HG02763 (cell line): ENCODE results near the gene SLC13A3.

Experiments
- ATAC-seq: cut with Tn5 transposase; IDR thresholded peaks from one replicate; pipeline ENCODE4 v1.9.1; 2021; ENCODE audit warnings: mild to moderate bottlenecking, moderate library complexity; ENCODE audit not compliant: unreplicated experiment

SLC13A3 gene

DNA sequence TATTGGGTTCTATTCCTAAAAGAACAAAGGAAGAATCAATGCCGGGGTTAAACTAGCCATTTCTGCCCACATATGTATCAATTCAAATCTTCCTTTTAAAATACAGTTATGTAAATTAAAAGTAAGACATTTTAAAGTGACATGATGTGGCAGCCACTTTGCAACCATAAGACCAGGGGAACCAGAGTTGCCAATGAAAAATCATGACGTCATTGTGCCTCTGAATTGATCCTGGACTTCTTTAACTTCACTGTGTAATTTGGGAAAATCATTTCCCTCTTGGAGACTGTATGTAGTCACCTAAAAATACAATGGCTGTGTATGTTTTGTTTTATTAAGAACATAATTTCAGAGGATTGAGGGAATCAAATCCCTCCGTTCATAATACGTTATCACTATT is 42.2 kb downstream of the SLC13A3 start:
- ATAC-seq = no peak

DNA sequence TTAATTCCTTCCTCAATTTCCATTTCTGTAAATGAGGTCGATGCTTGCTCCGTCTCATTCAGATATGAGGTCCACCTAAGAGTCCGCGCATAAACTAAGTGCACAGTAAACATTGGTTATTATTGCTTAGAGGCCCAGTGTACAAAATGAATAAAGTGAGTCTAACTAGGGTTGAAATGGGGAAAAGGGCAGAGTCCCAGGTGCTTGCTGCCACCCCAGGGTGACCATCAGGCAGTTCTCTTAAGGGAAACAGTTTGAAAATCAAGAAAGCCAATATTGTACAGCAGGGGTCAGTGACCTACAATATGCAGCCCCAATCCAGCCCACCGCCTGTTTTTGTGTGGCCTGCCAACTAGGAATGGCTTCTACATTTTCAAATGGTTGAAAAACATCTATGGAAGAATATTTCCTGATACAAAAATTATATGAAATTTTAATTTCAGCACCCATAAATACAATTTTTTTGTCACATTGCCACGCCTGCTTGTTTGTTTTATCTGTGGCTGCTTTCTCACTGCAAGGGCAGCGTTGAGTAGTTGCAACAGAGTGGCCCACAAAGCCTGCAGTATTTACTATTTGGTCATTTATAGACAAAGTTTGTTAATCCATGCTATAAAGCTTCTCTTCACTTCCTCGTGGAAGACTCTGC is 43.3 kb downstream of the SLC13A3 start:
- ATAC-seq = no peak

DNA sequence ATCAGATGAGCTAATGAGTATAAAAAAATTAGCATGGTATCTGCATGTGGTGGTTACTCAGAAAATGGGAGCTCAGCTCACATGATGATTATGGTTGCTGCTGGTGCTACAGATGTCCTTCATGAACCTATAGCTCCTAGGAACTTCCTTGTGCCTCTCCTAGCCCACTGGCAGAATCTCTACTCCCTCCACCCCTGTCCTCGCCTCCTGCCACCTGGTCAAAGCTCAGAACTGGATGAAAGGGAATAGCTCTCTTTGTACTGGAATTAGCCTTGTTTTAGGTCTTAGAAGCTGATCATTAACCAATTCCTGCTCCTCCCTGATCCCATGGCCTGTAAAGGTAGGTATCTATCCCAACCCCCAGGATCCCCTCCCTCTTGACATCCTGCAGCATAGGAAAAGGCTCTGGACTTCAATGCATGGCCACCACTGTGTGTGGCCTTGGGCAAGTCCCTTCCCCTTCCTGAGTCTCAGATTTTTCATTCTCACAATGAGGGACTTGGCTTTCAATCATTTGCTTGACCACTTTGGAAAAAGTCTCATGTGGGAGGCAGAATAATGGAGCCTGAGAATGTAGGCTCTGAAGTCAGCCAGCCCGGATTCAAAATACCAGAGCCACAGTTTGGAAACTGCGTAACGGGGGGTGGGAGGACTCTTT is 43.9 kb downstream of the SLC13A3 start:
- no peak for ATAC-seq

- no peak for ATAC-seq
Measured at GRCh38 chr20:46606817-46607190, 44.5 kb downstream of the SLC13A3 start.

DNA sequence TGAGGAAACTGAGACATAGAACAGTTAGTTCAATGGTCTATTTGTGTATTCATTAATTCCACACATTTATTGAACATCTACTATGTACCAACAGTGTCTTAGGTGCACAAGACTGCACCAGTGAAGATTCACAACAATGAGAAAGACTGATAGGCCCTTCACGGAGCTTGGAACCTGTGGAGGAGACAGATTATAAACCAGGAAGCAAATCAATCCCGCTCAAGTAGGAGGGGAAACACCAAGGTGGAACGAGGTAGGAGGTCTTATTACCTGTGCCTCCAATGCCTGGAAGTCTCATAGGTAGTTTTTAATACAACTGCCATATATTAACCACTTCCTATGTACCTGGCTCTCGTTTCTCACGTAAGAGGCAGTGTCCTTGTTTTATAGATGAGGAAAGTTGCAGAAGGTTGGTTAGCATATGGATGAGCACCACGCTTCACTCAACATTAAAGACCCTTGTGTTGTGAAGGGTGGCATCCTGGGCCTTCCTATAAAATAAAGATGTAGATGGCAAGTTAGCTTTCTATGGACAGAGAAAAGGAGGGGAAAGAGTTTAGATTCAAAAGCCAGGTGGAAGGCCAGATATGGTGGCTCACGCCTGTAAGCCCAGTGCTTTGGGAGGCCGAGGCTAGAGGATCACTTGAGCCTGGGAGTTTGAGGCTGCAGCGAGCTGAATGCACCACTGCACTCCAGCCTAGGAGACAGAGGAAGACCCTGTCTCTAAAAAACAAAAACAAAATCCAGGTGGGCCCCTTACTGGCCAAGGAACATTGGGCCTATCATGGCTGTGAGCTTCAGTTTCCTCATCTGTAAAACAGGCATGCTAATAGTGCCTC is 45.1 kb downstream of the SLC13A3 start:
- no peak for ATAC-seq

DNA sequence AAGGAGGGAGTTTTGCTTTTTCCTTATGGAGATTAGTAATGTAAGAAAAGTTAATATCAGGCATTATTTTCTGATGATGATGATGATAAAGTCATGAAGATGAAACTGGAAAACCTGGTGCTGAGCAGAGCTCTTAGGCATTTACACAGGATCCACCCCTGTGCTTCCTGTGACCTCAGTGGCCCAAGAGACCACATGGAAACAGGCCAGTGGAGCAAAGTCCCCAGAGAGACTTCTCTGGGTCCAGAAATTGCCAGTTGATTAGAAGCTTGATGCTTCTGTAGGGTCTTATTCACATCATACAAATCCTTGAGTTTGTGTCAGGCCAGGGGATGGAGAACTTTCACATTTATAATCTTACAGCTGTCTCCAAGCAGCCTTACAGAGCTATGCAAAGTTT is 46.1 kb downstream of the SLC13A3 start:
- ATAC-seq = no peak

DNA sequence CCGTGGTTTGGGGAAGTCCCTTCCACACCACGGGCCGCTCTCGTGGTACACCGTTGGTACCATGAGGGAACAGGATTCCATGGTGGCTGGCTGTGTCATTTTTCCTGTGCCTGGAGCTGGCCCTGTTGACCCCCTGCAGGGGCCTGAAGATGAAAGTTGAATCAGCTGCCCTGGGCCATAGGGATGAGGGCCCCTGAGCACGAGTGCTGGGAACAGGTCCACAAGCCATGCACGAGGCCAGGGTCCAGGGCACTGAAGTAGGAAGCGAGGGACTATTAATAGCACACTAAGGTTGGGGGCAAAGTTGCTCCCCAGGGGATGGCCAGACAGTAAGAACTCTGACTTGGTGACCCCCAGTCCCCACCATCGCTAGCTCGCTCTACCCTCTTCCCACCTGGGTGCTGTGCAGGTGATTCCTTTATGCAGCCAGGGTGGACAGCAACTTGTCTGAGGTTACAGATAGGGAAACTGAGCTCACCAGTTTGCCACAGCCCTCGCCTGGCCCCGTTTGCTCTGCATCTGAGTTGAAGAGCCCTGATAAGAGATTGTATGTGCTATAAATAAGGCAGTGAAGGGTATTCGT is 46.6 kb downstream of the SLC13A3 start:
- no peak for ATAC-seq

DNA sequence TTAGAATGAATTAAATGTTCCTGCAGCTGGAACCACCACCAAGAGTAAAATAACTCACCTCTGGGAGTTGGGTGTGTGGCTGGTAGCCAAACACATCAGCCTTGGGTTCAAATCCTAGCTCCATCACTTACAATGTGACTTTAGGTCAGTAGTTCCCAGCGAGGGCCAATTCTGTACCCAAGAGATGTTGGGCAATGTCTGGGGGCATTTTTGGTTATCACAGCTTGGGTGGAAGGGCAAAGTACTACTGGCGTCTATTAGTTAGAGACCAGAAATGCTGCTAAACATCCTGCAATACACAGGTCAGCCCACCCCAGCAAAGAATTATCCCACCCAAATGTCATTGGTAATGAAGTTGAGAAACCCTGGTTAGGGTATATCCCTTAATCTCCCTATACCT is 48.8 kb downstream of the SLC13A3 start:
- ATAC-seq = no peak

- ATAC-seq = no peak
Measured at GRCh38 chr20:46601603-46602122, 49.6 kb downstream of the SLC13A3 start.

DNA sequence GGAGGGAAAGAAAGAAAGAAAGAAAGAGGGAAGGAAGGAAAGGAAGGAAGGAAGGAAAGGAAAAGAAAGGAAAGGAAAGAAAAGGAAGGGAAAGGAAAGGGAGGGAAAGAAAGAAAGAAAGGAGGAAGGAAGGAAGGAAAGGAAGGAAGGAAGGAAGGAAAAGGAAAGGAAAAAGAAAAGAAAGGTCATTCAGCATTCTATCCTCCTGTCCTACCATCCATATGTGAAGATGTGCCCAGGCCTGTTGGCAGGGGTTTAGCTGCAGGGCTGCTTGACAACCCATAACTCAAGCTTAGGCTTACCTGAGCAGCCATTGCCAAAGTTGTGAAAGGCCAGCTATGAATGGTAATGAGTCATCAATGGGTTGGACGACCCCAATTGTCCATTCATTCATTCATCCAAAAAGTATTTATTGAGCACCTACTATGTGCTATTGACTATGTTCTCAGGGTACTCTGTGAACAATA is 50.9 kb downstream of the SLC13A3 start:
- ATAC-seq = no peak

GRCh38 chr20:46599227-46599987 is 51.9 kb downstream of the SLC13A3 start:
- no peak for ATAC-seq

GRCh38 chr20:46595933-46596332 is 55.3 kb downstream of the SLC13A3 start:
- no peak for ATAC-seq

- no peak for ATAC-seq
Measured at GRCh38 chr20:46594725-46595124, 56.5 kb downstream of the SLC13A3 start.

DNA sequence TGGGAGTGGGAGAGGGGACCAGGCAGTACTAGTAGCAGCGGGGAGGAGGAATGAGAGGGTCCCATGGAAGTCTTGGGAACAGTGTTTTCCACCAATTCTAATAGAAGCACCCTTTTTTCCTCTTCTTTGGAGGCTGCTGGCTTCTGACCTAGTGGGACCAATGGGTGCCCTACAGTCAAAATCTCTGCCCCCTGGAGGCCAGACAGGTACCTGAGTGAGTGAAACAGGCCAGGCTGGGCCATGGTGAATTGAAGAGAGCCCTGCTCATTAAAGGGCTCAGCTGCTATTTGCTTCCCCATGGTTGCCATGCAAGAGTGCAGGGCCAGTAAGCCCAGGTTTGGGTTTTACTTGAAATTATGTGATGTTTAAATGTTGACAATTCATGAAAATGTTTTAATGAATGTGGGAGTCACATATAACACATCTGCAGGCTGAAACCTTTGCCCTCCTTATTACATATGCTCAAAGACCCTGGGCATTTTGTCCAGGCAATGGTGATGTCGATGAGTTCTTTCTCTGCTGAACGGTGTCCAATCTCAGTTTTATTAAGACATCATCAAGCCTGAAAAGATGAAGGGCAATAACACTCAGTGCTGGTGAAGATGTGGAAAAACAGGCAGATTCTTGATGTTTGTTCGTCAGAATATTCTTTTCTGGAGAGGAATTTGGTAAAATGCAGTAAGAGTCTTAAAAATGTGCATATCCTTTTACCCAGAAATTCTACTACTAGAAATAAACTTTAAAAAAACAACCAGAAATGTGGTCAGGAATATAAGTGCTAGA is 58.5 kb downstream of the SLC13A3 start:
- ATAC-seq = no peak

DNA sequence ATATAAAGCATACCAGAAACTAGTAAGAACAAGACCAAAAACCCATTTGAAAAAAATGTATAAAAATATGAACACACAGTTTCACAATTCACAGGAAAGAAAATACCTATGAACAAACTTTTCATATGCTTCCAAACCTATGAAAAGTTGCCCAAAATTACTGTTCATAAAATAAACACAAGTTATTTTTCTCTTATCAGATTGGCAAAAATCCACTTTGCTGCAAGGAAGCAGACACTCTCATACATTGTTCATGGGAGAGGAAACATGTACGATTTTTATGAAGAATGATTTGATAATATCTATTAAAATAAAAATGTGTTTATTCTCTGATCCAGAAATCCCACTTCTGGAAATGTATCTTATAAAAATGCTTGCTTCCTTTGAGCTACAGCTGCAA is 60.8 kb downstream of the SLC13A3 start:
- no peak for ATAC-seq

GRCh38 chr20:46588532-46589511 is 62.4 kb downstream of the SLC13A3 start:
- no peak for ATAC-seq

DNA sequence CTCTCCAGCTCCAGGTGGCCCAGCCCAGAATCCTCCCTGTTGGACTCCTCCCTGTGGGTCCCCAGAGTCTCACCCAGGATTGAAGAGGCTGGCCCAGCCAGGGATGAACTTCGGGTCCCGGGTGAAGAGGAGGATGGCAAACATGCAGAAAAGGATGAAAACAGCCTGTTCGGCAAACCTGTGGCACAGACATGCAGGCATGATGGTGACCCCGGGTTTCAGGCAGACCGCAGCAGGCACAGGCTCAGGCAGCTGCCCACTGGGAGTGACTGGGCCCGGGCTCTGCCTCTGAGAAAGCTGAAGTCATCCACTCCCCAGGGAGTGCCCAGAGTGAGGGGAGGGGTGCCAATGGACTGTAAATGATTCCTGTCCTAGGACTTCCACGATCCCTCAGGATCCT is 63.3 kb downstream of the SLC13A3 start:
- no peak for ATAC-seq

- ATAC-seq = no peak
Measured at GRCh38 chr20:46586724-46587123, 64.5 kb downstream of the SLC13A3 start.

DNA sequence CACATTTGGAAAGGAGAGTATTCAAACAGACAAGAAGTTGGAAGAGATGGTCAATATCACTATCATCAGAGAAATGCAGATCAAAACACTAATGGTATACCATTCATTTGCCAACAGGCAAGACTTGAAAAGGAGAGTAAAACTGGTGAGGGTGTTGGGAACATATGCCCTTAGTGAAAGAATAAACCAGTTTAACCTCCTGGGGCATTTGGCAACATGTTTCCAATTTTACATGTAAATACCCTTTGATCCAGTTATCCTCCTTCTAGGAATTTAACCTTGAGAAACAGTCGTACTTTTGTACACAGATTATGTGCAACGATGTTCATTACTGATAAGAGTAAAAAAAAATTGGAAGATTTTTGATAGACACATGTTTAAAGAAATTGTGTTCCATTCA is 66.8 kb downstream of the SLC13A3 start:
- no peak for ATAC-seq
